ENCODE measurements around the gene RBM33. TPM values are rescaled to one million over a fixed set of nuclear protein-coding genes. Genes with fewer than 3 reads are reported as not detected.
A peak's percentile ranks its signal among the peaks of the same experiment; 100 is the strongest.

RBM33 gene
- polyA plus RNA-seq, 3 donors: 15.0 to 27.7 (median 22.2) TPM

DNA sequence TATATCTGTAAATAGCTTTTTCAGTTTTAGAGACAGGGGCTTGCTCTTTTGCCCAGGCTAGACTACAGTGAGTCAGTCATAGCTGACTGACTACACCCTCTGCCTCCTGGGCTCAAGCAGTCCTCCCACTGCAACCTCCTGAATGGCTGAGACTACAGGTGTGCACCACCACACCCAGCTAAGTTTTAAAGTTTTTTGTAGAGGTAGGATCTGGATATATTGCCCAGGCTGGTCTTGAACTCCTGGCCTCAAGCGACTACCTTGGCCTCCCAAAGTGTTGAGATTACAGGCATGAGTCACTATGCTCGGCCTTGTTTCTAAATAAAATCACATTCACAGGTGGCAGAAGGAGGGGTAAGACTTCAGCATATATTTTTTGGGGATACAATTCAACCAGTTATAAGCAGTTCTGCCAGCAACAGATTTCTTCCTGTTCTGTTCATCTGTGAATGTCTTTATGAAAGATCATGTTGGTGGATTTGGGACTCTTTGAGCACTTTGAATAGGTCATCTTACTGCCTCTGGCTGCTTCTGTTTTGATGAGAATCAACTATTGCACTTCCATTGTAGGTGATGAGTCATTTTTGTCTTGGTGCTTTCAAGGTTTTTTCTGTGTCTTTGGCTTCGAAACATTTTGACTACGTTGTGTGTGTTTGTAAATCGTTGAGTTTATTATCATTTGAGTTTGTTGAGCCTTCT, 15.7 kb downstream of the RBM33 start:
- Mint-ChIP-seq H3K4me1 (peaks cover 34% of the 10 kb centered on the region), H3K4me3 (no peak overlapping the region), H3K36me3 (peaks cover 5 to 7% of the 10 kb centered on the region in 2 donors), H3K9me3 (no peaks in the 10 kb centered on the region), H3K27me3 (ENCODE audit: low read depth in 3 of 3) (no peaks in the 10 kb centered on the region), H3K27ac (peak overlapping the region in 4 of 7 donors; percentile 14 to 67 (median 58))
- peak overlapping the region in 1 of 2 donors; percentile 9 for H3K27ac ChIP-seq (ENCODE audit: low read depth in 1 of 2, low read length in 2 of 2)
- H3K36me3 ChIP-seq (replicated peaks in 1 of 2; ENCODE audit: control insufficient read depth in 1 of 2, insufficient read depth in 2 of 2, low read length in 2 of 2): peaks cover 2 to 13% of the 10 kb centered on the region in 2 donors
- WGBS (ENCODE audit: insufficient coverage): no CpG with 5 or more reads among the region's 5 CpGs
- peak; percentile 23 to 41 (median 25) for DNase-seq
- peaks cover 100% of the 10 kb centered on the region for H4K20me1 ChIP-seq (ENCODE audit: insufficient read depth, low read length)
- peaks cover 0 to 12% of the 10 kb centered on the region in 2 donors for H3K4me1 ChIP-seq (ENCODE audit: control insufficient read depth in 1 of 2, insufficient read depth in 2 of 2, low read length in 2 of 2)
- no peaks in the 10 kb centered on the region for H3K9me3 ChIP-seq (replicated peaks in 1 of 2; ENCODE audit: control insufficient read depth in 1 of 2, insufficient read depth in 1 of 2, low read length in 2 of 2)
- H3K4me3 ChIP-seq (replicated peaks in 1 of 3; ENCODE audit: low read depth in 2 of 3, low read length in 3 of 3): no peak overlapping the region
- H3K9ac ChIP-seq (ENCODE audit: insufficient read depth, low read length, poor library complexity, severe bottlenecking): no peak overlapping the region
- TF ChIP-seq CTCF (IDR thresholded peaks at IDR 0.05): no peak
- no peak overlapping the region for H2AFZ ChIP-seq (ENCODE audit: insufficient read depth, low read depth, low read length, poor library complexity, severe bottlenecking)
- H3K79me2 ChIP-seq (ENCODE audit: insufficient read depth, low read length): peaks cover 100% of the 10 kb centered on the region
- H3K4me2 ChIP-seq (replicated peaks; ENCODE audit: extremely low read depth, low read length, poor library complexity, severe bottlenecking): no peak overlapping the region
- intact Hi-C loops (cut with micrococcal nuclease): no loop called here
- no peaks in the 10 kb centered on the region for H3K27me3 ChIP-seq (ENCODE audit: control insufficient read depth in 2 of 2, insufficient read depth in 2 of 2, low read length in 2 of 2)

- H3K4me1 ChIP-seq (ENCODE audit: control insufficient read depth in 1 of 2, insufficient read depth in 2 of 2, low read length in 2 of 2): peaks cover 0 to 12% of the 10 kb centered on the region in 2 donors
- intact Hi-C loops (cut with micrococcal nuclease): no loop called here
- H3K4me3 Mint-ChIP-seq: no peak overlapping the region
- peaks cover 7 to 18% of the 10 kb centered on the region in 2 donors for H3K36me3 ChIP-seq (replicated peaks in 1 of 2; ENCODE audit: control insufficient read depth in 1 of 2, insufficient read depth in 2 of 2, low read length in 2 of 2)
- peaks cover 100% of the 10 kb centered on the region for H3K79me2 ChIP-seq (ENCODE audit: insufficient read depth, low read length)
- DNase-seq: no peak
- no peaks in the 10 kb centered on the region for H3K9me3 ChIP-seq (replicated peaks in 1 of 2; ENCODE audit: control insufficient read depth in 1 of 2, insufficient read depth in 1 of 2, low read length in 2 of 2)
- H3K4me2 ChIP-seq (replicated peaks; ENCODE audit: extremely low read depth, low read length, poor library complexity, severe bottlenecking): no peak overlapping the region
- peaks cover 35% of the 10 kb centered on the region for H3K4me1 Mint-ChIP-seq
- no peak overlapping the region for H3K4me3 ChIP-seq (replicated peaks in 1 of 3; ENCODE audit: low read depth in 2 of 3, low read length in 3 of 3)
- peak overlapping the region in 1 of 2 donors; percentile 9 for H3K27ac ChIP-seq (ENCODE audit: low read depth in 1 of 2, low read length in 2 of 2)
- peaks cover 100% of the 10 kb centered on the region for H4K20me1 ChIP-seq (ENCODE audit: insufficient read depth, low read length)
- WGBS (ENCODE audit: insufficient coverage): no CpG with 5 or more reads among the region's 1 CpG
- H3K9ac ChIP-seq (ENCODE audit: insufficient read depth, low read length, poor library complexity, severe bottlenecking): no peak overlapping the region
- TF ChIP-seq CTCF (IDR thresholded peaks at IDR 0.05): no peak
- H3K27me3 ChIP-seq (ENCODE audit: control insufficient read depth in 2 of 2, insufficient read depth in 2 of 2, low read length in 2 of 2): no peaks in the 10 kb centered on the region
- no peaks in the 10 kb centered on the region for H3K9me3 Mint-ChIP-seq
- no peaks in the 10 kb centered on the region for H3K27me3 Mint-ChIP-seq (ENCODE audit: low read depth in 3 of 3)
- H3K36me3 Mint-ChIP-seq: peaks cover 11 to 12% of the 10 kb centered on the region in 2 donors
- H3K27ac Mint-ChIP-seq: peak overlapping the region in 3 of 7 donors; percentile 3 to 59 (median 14)
- H2AFZ ChIP-seq (ENCODE audit: insufficient read depth, low read depth, low read length, poor library complexity, severe bottlenecking): no peak overlapping the region
Measured at GRCh38 chr7:155660758-155661093, 16.3 kb downstream of the RBM33 start.
